ENCODE results near the gene MACROD2. TPM values are rescaled to one million over a fixed set of nuclear protein-coding genes. Genes with fewer than 3 reads are reported as not detected.
A peak's percentile ranks its signal among the peaks of the same experiment; 100 is the strongest.

The MACROD2 gene
- total RNA-seq, 1 experiment from 2014 or later = 0.12 TPM

DNA sequence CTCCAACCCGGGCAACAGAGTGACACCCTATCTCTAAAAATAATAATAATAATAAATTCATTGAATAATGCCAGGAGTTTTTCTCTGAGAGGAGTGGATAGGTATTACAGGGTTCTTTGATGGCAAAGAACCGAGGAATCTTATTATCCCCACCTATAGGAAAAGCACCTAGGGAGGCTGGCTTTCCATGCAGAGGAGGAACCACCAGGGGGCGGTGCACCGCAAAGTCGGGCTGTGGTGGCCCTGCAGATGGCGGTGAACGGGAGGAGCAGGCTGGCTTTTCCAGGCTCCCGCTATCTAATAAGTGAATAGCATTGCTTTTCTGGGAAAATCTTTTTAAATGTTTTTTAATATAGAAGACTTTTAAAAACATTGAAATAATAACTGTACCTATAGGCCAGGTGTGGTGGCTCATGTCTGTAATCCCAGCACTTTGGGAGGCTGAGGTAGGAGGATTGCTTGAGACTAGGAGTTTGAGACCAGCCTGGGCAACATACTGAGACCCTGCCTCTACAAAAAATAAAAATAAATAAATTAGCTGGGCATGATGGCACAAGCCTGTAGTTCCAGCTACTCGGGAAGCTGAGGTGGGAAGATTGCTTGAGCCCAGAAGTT is 1713.8 kb downstream of the MACROD2 start:
- Histone ChIP-seq H3K27ac (no peak overlapping the region), H3K4me3 (no peak overlapping the region), H3K9me3 (replicated peaks) (no peaks in the 10 kb centered on the region), H3K36me3 (no peaks in the 10 kb centered on the region), H3K4me1 (no peaks in the 10 kb centered on the region), H3K27me3 (no peaks in the 10 kb centered on the region)
- peak; percentile 43 to 52 for DNase-seq

GRCh38 chr20:15710636-15711035 is 1715.3 kb downstream of the MACROD2 start:
- Histone ChIP-seq H3K27ac (no peak overlapping the region), H3K36me3 (no peaks in the 10 kb centered on the region), H3K4me1 (no peaks in the 10 kb centered on the region), H3K9me3 (replicated peaks) (no peaks in the 10 kb centered on the region), H3K27me3 (no peaks in the 10 kb centered on the region), H3K4me3 (no peak overlapping the region)
- DNase-seq = no peak

DNA sequence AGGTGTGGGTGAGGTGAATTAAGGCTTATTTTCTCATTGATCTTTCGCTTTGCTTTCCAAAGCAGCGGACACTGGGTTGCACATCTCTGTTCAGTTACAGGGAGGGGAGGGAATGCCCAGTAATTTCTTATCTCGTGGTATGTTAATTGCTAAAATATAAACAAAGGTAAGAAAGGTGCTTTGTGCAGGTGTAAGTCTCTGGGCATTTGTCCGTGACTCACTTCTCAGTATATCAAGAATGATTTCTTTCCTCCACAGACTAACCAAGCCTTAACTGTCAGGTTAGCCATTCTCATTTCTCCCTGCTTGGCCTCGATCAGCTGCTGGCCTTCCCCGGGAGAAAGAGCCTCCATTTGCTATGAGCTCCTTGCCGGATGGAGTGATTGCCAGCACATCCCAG is 1715.9 kb downstream of the MACROD2 start:
- Histone ChIP-seq H3K27ac (no peak overlapping the region), H3K4me3 (no peak overlapping the region), H3K4me1 (no peaks in the 10 kb centered on the region), H3K27me3 (no peaks in the 10 kb centered on the region), H3K36me3 (no peaks in the 10 kb centered on the region), H3K9me3 (replicated peaks) (no peaks in the 10 kb centered on the region)
- DNase-seq = no peak

DNA sequence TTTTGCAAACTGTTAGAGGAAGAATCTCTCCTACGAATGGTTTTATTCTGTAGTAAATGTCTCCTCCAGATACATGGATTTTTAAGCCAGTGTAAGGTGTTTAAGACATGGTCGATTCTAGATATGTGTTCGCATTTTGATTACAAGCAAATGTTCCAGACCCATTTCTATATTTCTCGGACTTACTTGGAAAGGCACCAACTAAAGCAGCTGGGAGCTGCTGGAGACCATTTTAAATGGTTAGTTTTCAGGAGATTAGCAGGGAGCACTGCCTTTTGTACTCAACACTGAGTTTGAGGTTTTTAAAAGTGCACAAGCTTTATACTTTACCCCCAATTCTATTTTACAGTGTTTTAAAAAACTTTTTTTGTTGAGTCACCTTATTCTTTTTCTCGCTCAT is 1720.9 kb downstream of the MACROD2 start:
- DNase-seq = no peak
- H3K36me3 ChIP-seq = no peaks in the 10 kb centered on the region
- peaks cover 3% of the 10 kb centered on the region; the same call in 1 of the 2 replicates for H3K27me3 ChIP-seq

DNA sequence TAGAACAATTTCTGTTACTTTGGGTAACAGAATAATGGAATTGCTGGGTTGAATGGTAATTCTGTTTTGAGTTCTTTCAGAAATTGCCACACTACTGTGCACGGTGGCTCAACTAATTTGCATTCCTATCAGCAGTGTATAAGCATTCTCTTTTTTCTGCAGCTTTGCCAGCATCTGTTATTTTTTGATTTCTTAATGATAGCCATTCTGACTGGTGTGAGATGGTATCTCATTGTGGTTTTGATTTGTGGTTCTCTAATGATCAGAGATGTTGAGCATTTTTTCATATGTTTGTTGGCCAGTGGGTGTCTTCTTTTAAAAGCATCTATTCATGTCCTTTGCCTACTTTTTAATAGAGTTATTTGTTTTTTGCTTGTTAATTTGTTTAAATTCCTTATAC is 1731.1 kb downstream of the MACROD2 start:
- DNase-seq = no peak
- H3K4me3 ChIP-seq = no peak overlapping the region
- no peaks in the 10 kb centered on the region for H3K27me3 ChIP-seq
- H3K9me3 ChIP-seq (replicated peaks) = no peaks in the 10 kb centered on the region; the same call in 1 of the 2 replicates
- no peaks in the 10 kb centered on the region for H3K4me1 ChIP-seq
- H3K36me3 ChIP-seq = no peaks in the 10 kb centered on the region
- H3K27ac ChIP-seq = no peak overlapping the region

More for the DNA sequence above, 1720.9 kb downstream of the MACROD2 start:
- H3K4me1 ChIP-seq = no peaks in the 10 kb centered on the region
- no peak overlapping the region for H3K27ac ChIP-seq
- no peak overlapping the region for H3K4me3 ChIP-seq
- no peaks in the 10 kb centered on the region for H3K9me3 ChIP-seq (replicated peaks)

GRCh38 chr20:15734052-15734451 is 1738.7 kb downstream of the MACROD2 start:
- DNase-seq = no peak
- H3K4me1 ChIP-seq = no peaks in the 10 kb centered on the region
- no peak overlapping the region for H3K4me3 ChIP-seq
- no peaks in the 10 kb centered on the region for H3K27me3 ChIP-seq
- H3K9me3 ChIP-seq (replicated peaks) = no peaks in the 10 kb centered on the region
- H3K27ac ChIP-seq = no peak overlapping the region
- no peaks in the 10 kb centered on the region for H3K36me3 ChIP-seq

GRCh38 chr20:15739035-15739434 is 1743.7 kb downstream of the MACROD2 start:
- no peak overlapping the region for H3K27ac ChIP-seq
- no peak overlapping the region for H3K4me3 ChIP-seq
- H3K9me3 ChIP-seq (replicated peaks) = no peaks in the 10 kb centered on the region
- H3K4me1 ChIP-seq = no peaks in the 10 kb centered on the region
- no peaks in the 10 kb centered on the region for H3K27me3 ChIP-seq
- H3K36me3 ChIP-seq = no peaks in the 10 kb centered on the region
- DNase-seq = no peak

DNA sequence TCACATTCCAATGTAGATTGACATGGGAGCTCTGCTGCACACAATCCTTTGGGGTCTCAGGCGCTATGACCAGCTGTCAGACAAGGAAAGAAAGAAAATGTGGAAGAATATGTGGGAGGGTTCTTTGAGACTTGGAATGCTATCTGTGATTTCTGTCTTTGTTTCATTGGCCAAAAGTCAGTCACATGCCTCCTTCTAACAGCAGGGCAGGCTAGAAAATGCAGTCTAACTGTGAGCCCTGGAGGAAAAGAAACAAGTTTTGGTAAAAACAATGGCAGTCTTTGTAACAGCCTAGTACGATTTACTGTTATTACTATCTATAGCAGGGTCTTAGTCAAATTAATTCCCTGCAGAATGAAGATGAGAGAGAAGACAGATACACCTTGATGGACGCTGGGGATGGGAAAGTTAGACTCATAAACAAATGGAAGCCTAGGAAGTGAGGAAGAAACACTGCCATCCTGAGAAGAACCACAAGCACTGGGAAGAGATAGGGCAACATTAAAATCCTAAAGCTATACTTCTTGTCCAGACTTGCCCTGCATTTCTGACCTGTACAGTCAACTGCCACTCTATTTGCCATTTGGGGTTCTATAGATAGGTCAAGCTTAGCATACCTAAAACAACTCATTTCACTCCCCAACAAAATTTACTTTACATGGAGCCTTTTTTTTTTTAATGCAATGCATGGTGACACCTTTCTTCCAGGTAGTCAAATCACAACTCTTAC is 1744.9 kb downstream of the MACROD2 start:
- Histone ChIP-seq H3K27me3 (no peaks in the 10 kb centered on the region), H3K27ac (no peak overlapping the region), H3K36me3 (no peaks in the 10 kb centered on the region), H3K4me1 (no peaks in the 10 kb centered on the region), H3K4me3 (no peak overlapping the region), H3K9me3 (replicated peaks) (no peaks in the 10 kb centered on the region)
- no peak for DNase-seq

GRCh38 chr20:15742087-15742486 is 1746.8 kb downstream of the MACROD2 start:
- H3K27me3 ChIP-seq = no peaks in the 10 kb centered on the region
- no peak overlapping the region for H3K27ac ChIP-seq
- no peak for DNase-seq
- no peaks in the 10 kb centered on the region for H3K4me1 ChIP-seq
- no peak overlapping the region for H3K4me3 ChIP-seq
- 0 out of 2 replicates have a peak, but pooled peaks cover 1% of the 10 kb centered on the region for H3K9me3 ChIP-seq (replicated peaks)
- no peaks in the 10 kb centered on the region for H3K36me3 ChIP-seq

DNA sequence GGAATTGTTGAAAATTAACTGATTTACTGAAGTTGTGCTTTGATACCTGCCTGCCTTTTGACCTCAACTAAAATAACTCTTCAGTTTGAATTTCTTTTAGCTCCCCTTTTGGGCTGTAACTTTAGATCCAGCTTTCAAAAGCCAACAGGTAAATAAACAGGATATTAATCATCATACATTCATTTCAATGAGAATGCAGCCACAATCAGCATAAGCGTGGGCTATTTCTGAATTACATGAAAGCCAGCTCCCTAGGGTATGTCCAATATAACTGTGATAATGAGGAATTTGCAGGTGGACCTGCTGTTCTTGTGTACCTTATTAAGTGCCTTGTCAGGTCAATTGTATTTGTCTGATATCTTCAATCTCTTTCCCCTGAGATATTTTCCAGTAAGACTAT is 1747.3 kb downstream of the MACROD2 start:
- no peak overlapping the region for H3K27ac ChIP-seq
- H3K9me3 ChIP-seq (replicated peaks) = 0 out of 2 replicates have a peak, but pooled peaks cover 5% of the 10 kb centered on the region
- no peak for DNase-seq
- no peaks in the 10 kb centered on the region for H3K4me1 ChIP-seq
- H3K4me3 ChIP-seq = no peak overlapping the region
- H3K27me3 ChIP-seq = no peaks in the 10 kb centered on the region
- H3K36me3 ChIP-seq = no peaks in the 10 kb centered on the region

DNA sequence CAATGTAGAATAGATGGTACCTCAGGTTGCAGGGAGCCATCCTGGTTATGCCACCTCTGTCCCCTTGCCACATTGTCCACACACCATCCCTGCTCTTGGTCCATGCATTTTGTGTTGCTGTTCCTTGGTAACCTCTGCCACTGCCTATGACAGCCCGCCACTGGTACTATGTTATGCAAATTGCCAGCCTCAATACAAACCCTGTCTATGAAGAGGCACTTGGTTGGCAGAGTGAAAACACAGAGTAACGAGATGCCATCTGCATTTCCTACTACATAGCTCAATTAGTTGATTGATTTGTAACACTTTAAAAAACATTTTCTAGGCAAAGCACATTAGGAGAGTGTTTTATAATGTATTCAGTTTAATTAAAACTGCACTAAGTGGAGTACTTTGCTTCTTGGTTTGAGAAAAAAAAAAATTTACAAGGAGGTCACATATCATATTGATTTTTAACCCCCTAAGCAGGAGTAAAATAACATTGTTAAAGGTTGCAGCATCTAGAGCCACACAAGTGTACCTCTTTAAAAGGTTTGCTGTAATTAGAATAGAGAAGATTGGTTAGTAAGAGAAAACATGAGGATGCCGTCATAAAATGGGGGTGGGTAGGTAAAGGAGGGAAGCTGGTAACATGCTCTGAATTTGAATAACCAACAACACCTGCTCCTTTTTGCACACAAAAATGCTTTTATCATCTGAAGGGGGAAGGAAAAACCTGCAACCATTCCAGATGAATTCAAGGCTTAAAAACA is 1760.9 kb downstream of the MACROD2 start:
- DNase-seq = no peak
- Histone ChIP-seq H3K27me3 (no peaks in the 10 kb centered on the region), H3K27ac (no peak overlapping the region), H3K4me3 (no peak overlapping the region), H3K36me3 (no peaks in the 10 kb centered on the region), H3K4me1 (no peaks in the 10 kb centered on the region), H3K9me3 (replicated peaks) (no peaks in the 10 kb centered on the region)

DNA sequence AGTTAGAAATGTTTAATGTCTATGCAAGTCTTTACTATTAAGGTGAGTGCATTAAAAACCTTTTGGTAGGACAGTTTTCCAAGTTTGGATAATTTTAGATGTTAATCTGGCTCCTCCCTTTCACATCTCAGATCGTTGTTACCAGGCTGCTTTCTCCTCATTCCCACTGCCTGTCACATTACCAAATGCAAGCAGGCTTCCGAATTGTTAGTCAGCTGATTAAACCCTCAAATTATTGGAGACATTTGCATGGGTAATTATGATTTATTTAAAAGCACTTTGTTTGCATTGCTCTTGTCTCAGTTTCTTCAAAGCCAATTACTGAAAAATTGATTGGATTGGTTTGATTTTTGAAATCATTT is 1761.4 kb downstream of the MACROD2 start:
- DNase-seq = no peak
- no peaks in the 10 kb centered on the region for H3K9me3 ChIP-seq (replicated peaks)

GRCh38 chr20:15759594-15759993 is 1764.3 kb downstream of the MACROD2 start:
- Histone ChIP-seq H3K36me3 (no peaks in the 10 kb centered on the region), H3K27ac (no peak overlapping the region), H3K27me3 (no peaks in the 10 kb centered on the region), H3K4me3 (no peak overlapping the region), H3K4me1 (no peaks in the 10 kb centered on the region), H3K9me3 (replicated peaks) (no peaks in the 10 kb centered on the region)
- peak in 1 of 2 experiments; percentile 10 for DNase-seq

More for the DNA sequence above, 1761.4 kb downstream of the MACROD2 start:
- Histone ChIP-seq H3K27ac (no peak overlapping the region), H3K4me1 (no peaks in the 10 kb centered on the region), H3K36me3 (no peaks in the 10 kb centered on the region), H3K27me3 (no peaks in the 10 kb centered on the region), H3K4me3 (no peak overlapping the region)

GRCh38 chr20:15760001-15760621 is 1764.8 kb downstream of the MACROD2 start:
- H3K27ac ChIP-seq = no peak overlapping the region
- peak; percentile 17 to 51 for DNase-seq

GRCh38 chr20:15763366-15763765 is 1768.0 kb downstream of the MACROD2 start:
- Histone ChIP-seq H3K9me3 (replicated peaks) (no peaks in the 10 kb centered on the region), H3K27ac (no peak overlapping the region), H3K36me3 (no peaks in the 10 kb centered on the region), H3K4me1 (no peaks in the 10 kb centered on the region), H3K27me3 (no peaks in the 10 kb centered on the region), H3K4me3 (no peak overlapping the region)
- no peak for DNase-seq

More at GRCh38 chr20:15760001-15760621, 1764.8 kb downstream of the MACROD2 start:
- Histone ChIP-seq H3K4me3 (no peak overlapping the region), H3K9me3 (replicated peaks) (no peaks in the 10 kb centered on the region), H3K27me3 (no peaks in the 10 kb centered on the region), H3K36me3 (no peaks in the 10 kb centered on the region), H3K4me1 (no peaks in the 10 kb centered on the region)
